Measurements from ENCODE around the gene PCAT7. TPM values are rescaled to one million over a fixed set of nuclear protein-coding genes. Genes with fewer than 3 reads are reported as not detected.

Gene PCAT7
- total and polyA plus RNA-seq, 2 of the 4 experiments (the other 2 are of a cell fraction): not detected

- no CpG with 5 or more reads among the region's 1 CpG for WGBS, 2 experiments (ENCODE audit: extremely low coverage in 2 of 2, insufficient read length in 1 of 2)
- no peak overlapping the region for H2AK9ac ChIP-seq (replicated peaks; ENCODE audit: low read depth, low read length, poor library complexity)
- ATAC-seq (ENCODE audit: low read depth) (no peak), DNase-seq (no peak)
- no peaks in the 10 kb centered on the region for H3K79me1 ChIP-seq (ENCODE audit: low read depth in 1 of 2, low read length in 2 of 2)
- no peak overlapping the region for H4K8ac ChIP-seq (ENCODE audit: low read depth in 2 of 2, low read length in 2 of 2)
- no peaks in the 10 kb centered on the region for H3K4me1 ChIP-seq (ENCODE audit: control insufficient read depth, insufficient read depth, low read length)
- no peak overlapping the region for H3K18ac ChIP-seq (ENCODE audit: low read depth, low read length)
- no peak overlapping the region for H3K4me2 ChIP-seq (ENCODE audit: low read depth, low read length)
- no peak overlapping the region for H3K4me3 ChIP-seq (ENCODE audit: insufficient read depth, low read depth, low read length)
- no peak overlapping the region for H4K5ac ChIP-seq (ENCODE audit: low read depth, low read length)
- dilution Hi-C loops (cut with HindIII; ENCODE audit: low sequenced_read_pairs, unreplicated experiment): no loop called here
- H3K56ac ChIP-seq (ENCODE audit: extremely low read depth, insufficient read depth, low read length): no peak overlapping the region; the same call in 1 of the 2 replicates
- no peaks in the 10 kb centered on the region for H4K20me1 ChIP-seq (ENCODE audit: insufficient read depth, low read length)
- ChIA-PET POLR2A (ENCODE audit: unreplicated experiment) (no interaction called here), CTCF (no interaction called here)
- TF ChIP-seq NFE2L2 (IDR thresholded peaks at IDR 0.05; ENCODE audit: low read depth, low read length) (no peak), SMC3 (IDR thresholded peaks at IDR 0.05; ENCODE audit: low read depth, low read length) (no peak), RFX5 (IDR thresholded peaks at IDR 0.05; ENCODE audit: low read depth, low read length) (no peak), RCOR1 (IDR thresholded peaks at IDR 0.05; ENCODE audit: insufficient replicate concordance, low read length) (no peak), CEBPB (IDR thresholded peaks at IDR 0.05; ENCODE audit: low read depth, low read length) (no peak), MAFK (IDR thresholded peaks at IDR 0.05; ENCODE audit: low read depth, low read length) (no peak), POLR2A (IDR thresholded peaks at IDR 0.05; ENCODE audit: low read depth, low read length) (no peak), MXI1 (IDR thresholded peaks at IDR 0.05; ENCODE audit: borderline replicate concordance, low read depth, low read length) (no peak)
- H2BK20ac ChIP-seq (ENCODE audit: low read depth, low read length): no peak overlapping the region
- no peak overlapping the region for H4K91ac ChIP-seq (ENCODE audit: insufficient read depth, low read depth, low read length)
- H2BK120ac ChIP-seq (ENCODE audit: low read depth, low read length): no peak overlapping the region
- no peak overlapping the region for H2AFZ ChIP-seq (replicated peaks; ENCODE audit: low read length, poor library complexity)
- H3K9ac ChIP-seq (ENCODE audit: low read depth, low read length): no peak overlapping the region
- in situ Hi-C loops (cut with MboI; ENCODE audit: low sequenced_read_pairs): no loop called here
- no peak overlapping the region for H3K27ac ChIP-seq (ENCODE audit: insufficient read depth, low read length)
- H3K9me3 ChIP-seq (ENCODE audit: control insufficient read depth, insufficient read depth, low read length): no peaks in the 10 kb centered on the region
- H3K4ac ChIP-seq (ENCODE audit: low read depth, low read length): no peak overlapping the region
- no peak overlapping the region for H3K23ac ChIP-seq (ENCODE audit: low read depth, low read length)
- no peak overlapping the region for H3K14ac ChIP-seq (replicated peaks; ENCODE audit: low read depth, low read length)
- no peak overlapping the region for H2BK5ac ChIP-seq (ENCODE audit: low read depth, low read length, poor library complexity, severe bottlenecking)
- no TSS peak for BruUV-seq (replicated peaks)
- intact Hi-C loops (cut with micrococcal nuclease): no loop called here
- no peak overlapping the region for H2AK5ac ChIP-seq (ENCODE audit: low read depth, low read length)
- no peaks in the 10 kb centered on the region for H3K27me3 ChIP-seq (ENCODE audit: control insufficient read depth, insufficient read depth, low read length)
- no peaks in the 10 kb centered on the region for H3K36me3 ChIP-seq (ENCODE audit: control insufficient read depth, insufficient read depth, low read length)
- H3K9me1 ChIP-seq (ENCODE audit: insufficient read depth, low read length): no peaks in the 10 kb centered on the region
- H2BK15ac ChIP-seq (ENCODE audit: low read depth, low read length): no peak overlapping the region
Measured at GRCh38 chr9:94545940-94546339, 8.9 kb upstream of the PCAT7 start.

All from IMR-90 (cell line).